ENCODE data around the gene LRMDA. TPM values are rescaled to one million over a fixed set of nuclear protein-coding genes. Genes with fewer than 3 reads are reported as not detected.

Gene LRMDA
- total and polyA plus RNA-seq, 2 of the 8 experiments (the other 6 are each of a cell fraction or from before 2014, with no cell fraction given) = 0.86 to 2.8 TPM

GRCh38 chr10:75493464-75493863 lies 62.0 kb downstream of the LRMDA start:
- no peaks in the 10 kb centered on the region for H3K79me1 ChIP-seq (ENCODE audit: low read depth, low read length)
- WGBS, 2 experiments (ENCODE audit: extremely low coverage in 1 of 2, insufficient coverage in 1 of 2, insufficient read length in 1 of 2, insufficient replicate concordance in 2 of 2, low coverage in 1 of 2, low lambda C conversion rate in 2 of 2, missing lambda C conversion rate in 1 of 2) = 98% methylated on average over 3 of the region's 3 CpGs; no CpG with 5 or more reads in 1 of the 2 experiments
- no peak overlapping the region for H2AFZ ChIP-seq (ENCODE audit: low read length)
- H2BK5ac ChIP-seq (ENCODE audit: low read depth, low read length) = no peak overlapping the region
- no peak overlapping the region for H4K8ac ChIP-seq (ENCODE audit: extremely low read depth, insufficient read depth, low read length)
- H3K56ac ChIP-seq (replicated peaks; ENCODE audit: insufficient read length, low read depth, low read length) = no peak overlapping the region
- no peak for FAIRE-seq
- no peak overlapping the region for H3K18ac ChIP-seq (ENCODE audit: extremely low read depth, low read length)
- no peaks in the 10 kb centered on the region for H3K4me1 ChIP-seq (replicated peaks in 1 of 4; ENCODE audit: control insufficient read depth in 3 of 4, insufficient read depth in 4 of 4, low read length in 3 of 4)
- no peak overlapping the region for H2BK12ac ChIP-seq (ENCODE audit: low read depth, low read length)
- ChIA-PET POLR2A (ENCODE audit: partially characterized antibody) (no interaction called here), CTCF (ENCODE audit: partially characterized antibody) (interaction anchor here (0.9 to 1.6 kb wide), 2 partner anchors 11 to 12 kb away, joined by 3 to 4 read pairs; no protein-coding TSS in a partner anchor)
- H2BK20ac ChIP-seq (ENCODE audit: low read length) = no peak overlapping the region
- no peak overlapping the region for H3K23ac ChIP-seq (ENCODE audit: insufficient read length)
- no peak overlapping the region for H4K91ac ChIP-seq (replicated peaks; ENCODE audit: insufficient read length, low read length)
- H3K79me2 ChIP-seq (ENCODE audit: control insufficient read depth in 1 of 2, insufficient read depth in 2 of 2, low read length in 2 of 2) = no peaks in the 10 kb centered on the region
- H3K14ac ChIP-seq (ENCODE audit: insufficient read length) = no peak overlapping the region
- no peak overlapping the region for H2BK15ac ChIP-seq (ENCODE audit: low read length)
- no peak for DNase-seq (ENCODE audit: low read depth in 1 of 2, low spot score in 2 of 2)
- H3K9ac ChIP-seq (replicated peaks in 1 of 4; ENCODE audit: extremely low read depth in 1 of 4, low read depth in 3 of 4, low read length in 3 of 4) = no peak overlapping the region
- no peaks in the 10 kb centered on the region for H3K27me3 ChIP-seq (replicated peaks in 1 of 4; ENCODE audit: control insufficient read depth in 3 of 4, extremely low read depth in 1 of 4, insufficient read depth in 3 of 4, low read length in 3 of 4)
- no peak for TF ChIP-seq JUN (IDR thresholded peaks at IDR 0.05; ENCODE audit: low read depth, low read length)
- TF ChIP-seq TBP (IDR thresholded peaks at IDR 0.05; ENCODE audit: low read depth, low read length) = no peak
- no peak for TF ChIP-seq BRCA1 (IDR thresholded peaks at IDR 0.05; ENCODE audit: low read depth, low read length)
- TF ChIP-seq MAFK (IDR thresholded peaks at IDR 0.05; ENCODE audit: low read depth, low read length) = no peak
- H2BK120ac ChIP-seq (replicated peaks; ENCODE audit: low read depth, low read length) = no peak overlapping the region
- no peaks in the 10 kb centered on the region for H4K20me1 ChIP-seq (replicated peaks in 1 of 2; ENCODE audit: control insufficient read depth in 1 of 2, insufficient read depth in 2 of 2, low read length in 2 of 2)
- H3K4ac ChIP-seq (replicated peaks; ENCODE audit: insufficient read length, low read depth, low read length) = no peak overlapping the region
- no peak overlapping the region for H3K27ac ChIP-seq (ENCODE audit: low read depth, low read length)
- no peaks in the 10 kb centered on the region for H3K36me3 ChIP-seq (ENCODE audit: control insufficient read depth in 2 of 4, insufficient read depth in 4 of 4, low read length in 3 of 4)
- no peak overlapping the region for H3K4me2 ChIP-seq (ENCODE audit: insufficient read depth in 1 of 2, low read depth in 2 of 2, low read length in 2 of 2)
- H3K9me3 ChIP-seq (ENCODE audit: insufficient read depth in 2 of 2, low read depth in 1 of 2, low read length in 1 of 2) = no peaks in the 10 kb centered on the region
- H3K4me3 ChIP-seq (ENCODE audit: extremely low read depth in 1 of 4, insufficient read depth in 2 of 4, low read depth in 3 of 4, low read length in 4 of 4) = no peak overlapping the region
- no peak overlapping the region for H4K5ac ChIP-seq (ENCODE audit: insufficient read length, low read depth, low read length)
- no peaks in the 10 kb centered on the region for H3K23me2 ChIP-seq (ENCODE audit: low read depth, low read length)
- no peak overlapping the region for H2AK5ac ChIP-seq (ENCODE audit: low read depth, low read length)
